ENCODE measurements around the gene GRK5.

Gene GRK5

GRCh38 chr10:119208553-119208940 lies 1.2 kb downstream of the GRK5 start:
- peak overlapping the region; percentile 97 for H3K4me3 ChIP-seq (ENCODE audit: low read depth, low read length)
- TF ChIP-seq CTCF (IDR thresholded peaks at IDR 0.05; ENCODE audit: low read depth, low read length): no peak

- peak overlapping the region; percentile 97 for H3K4me3 ChIP-seq (ENCODE audit: low read depth, low read length)
- TF ChIP-seq CTCF (IDR thresholded peaks at IDR 0.05; ENCODE audit: low read depth, low read length): peak; percentile 88
These were observed 1.8 kb downstream of the GRK5 start for GRCh38 chr10:119209035-119209735.

GRCh38 chr10:119209736-119210355 lies 2.5 kb downstream of the GRK5 start:
- peak overlapping the region; percentile 97 for H3K4me3 ChIP-seq (ENCODE audit: low read depth, low read length)

DNA sequence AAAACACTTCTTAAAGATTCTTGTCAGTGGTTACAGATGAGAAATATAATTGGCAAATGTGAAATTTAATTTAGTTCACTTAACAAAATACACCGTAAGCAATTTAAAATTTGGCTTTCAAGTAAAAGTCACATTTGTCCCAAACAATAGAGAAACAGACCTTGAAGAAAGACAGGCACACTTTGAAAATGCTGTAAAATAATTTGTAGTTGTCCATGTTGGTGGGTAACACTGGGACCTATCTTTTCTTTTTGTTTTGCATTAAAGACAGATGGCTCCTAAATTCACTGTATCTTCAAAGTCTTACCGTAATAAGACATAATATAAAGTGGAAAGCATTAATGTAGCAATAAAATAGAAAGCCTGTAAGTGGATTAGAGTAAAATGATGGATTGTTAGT lies 3.3 kb downstream of the GRK5 start:
- peak overlapping the region; percentile 26 for H3K4me3 ChIP-seq (ENCODE audit: low read depth, low read length)
- no peak for TF ChIP-seq CTCF (IDR thresholded peaks at IDR 0.05; ENCODE audit: low read depth, low read length)

More at GRCh38 chr10:119209736-119210355, 2.5 kb downstream of the GRK5 start:
- TF ChIP-seq CTCF (IDR thresholded peaks at IDR 0.05; ENCODE audit: low read depth, low read length): no peak

- peak overlapping the region; percentile 26; the same call in 1 of the 2 replicates for H3K4me3 ChIP-seq (ENCODE audit: low read depth, low read length)
- no peak for TF ChIP-seq CTCF (IDR thresholded peaks at IDR 0.05; ENCODE audit: low read depth, low read length)
These were observed 3.8 kb downstream of the GRK5 start for GRCh38 chr10:119211176-119211575.

DNA sequence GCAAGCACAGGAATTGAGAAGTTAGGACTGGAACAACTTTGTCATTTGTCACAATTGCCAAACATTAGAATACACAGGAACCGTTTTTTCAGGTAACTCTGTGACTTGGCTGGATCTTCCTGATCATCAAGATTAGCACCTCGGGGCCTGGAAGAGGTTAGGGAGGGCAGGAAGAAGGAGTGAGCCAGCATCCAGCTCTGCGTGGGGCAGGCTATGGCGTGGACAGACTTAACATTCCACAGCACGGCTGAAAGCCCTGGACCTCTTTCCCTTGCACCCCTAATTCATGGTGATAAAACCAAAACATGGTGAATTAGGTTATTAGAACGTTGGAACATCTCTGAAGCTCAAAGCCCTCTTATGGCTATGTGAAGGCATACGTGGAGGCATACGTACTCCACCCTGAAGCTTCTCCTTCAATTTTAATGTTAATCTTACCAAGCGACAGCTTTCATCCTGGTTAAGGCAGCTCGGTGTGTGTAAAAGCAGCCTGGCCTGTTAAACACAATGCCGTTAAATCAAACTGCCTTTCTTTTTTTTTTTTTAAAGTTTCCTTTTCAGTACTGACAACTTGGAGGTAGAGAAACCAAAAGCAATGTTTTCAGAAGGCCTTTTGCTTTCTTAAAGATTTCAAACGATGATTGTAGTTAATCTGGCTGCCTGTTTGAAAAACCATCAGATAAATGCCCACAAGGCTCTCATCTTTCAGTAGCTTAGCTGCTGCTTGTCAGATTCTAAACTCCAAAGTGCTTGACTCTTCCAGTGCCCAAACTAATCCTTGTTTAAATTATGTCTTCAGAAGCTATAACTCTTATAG lies 4.5 kb downstream of the GRK5 start:
- no peak overlapping the region for H3K4me3 ChIP-seq (ENCODE audit: low read depth, low read length)
- no peak for TF ChIP-seq CTCF (IDR thresholded peaks at IDR 0.05; ENCODE audit: low read depth, low read length)

Measured in WI38 (cell line).